Measurements from ENCODE around the gene DDHD1. TPM values are rescaled to one million over a fixed set of nuclear protein-coding genes. Genes with fewer than 3 reads are reported as not detected.
"Not testable (repeated sequence)": the region's sequence is repeated elsewhere in the genome, so short reads cannot be mapped to it uniquely, and the experiment has no call there.

DDHD1 gene
- total and polyA plus RNA-seq, 2 experiments from 2014 or later: 10.5 to 15.8 TPM

GRCh38 chr14:53106768-53107167 is 46.4 kb downstream of the DDHD1 start:
- Histone ChIP-seq H3F3A (ENCODE audit: insufficient read depth) (no peaks in the 10 kb centered on the region), H3K27ac (no peak overlapping the region), H3K36me3 (ENCODE audit: low read depth) (no peaks in the 10 kb centered on the region), H3K4me3 (no peak overlapping the region), H3K9me3 (ENCODE audit: low read depth) (no peaks in the 10 kb centered on the region), H3K27me3 (replicated peaks; ENCODE audit: insufficient read depth) (no peaks in the 10 kb centered on the region), H2AFZ (no peak overlapping the region), H3K9me2 (ENCODE audit: insufficient read depth) (no peaks in the 10 kb centered on the region), H3K4me2 (ENCODE audit: unreplicated experiment) (no peak overlapping the region), H3K79me2 (ENCODE audit: insufficient read depth) (peaks cover 55% of the 10 kb centered on the region), H3K9ac (no peak overlapping the region), H4K20me1 (ENCODE audit: insufficient read depth) (no peaks in the 10 kb centered on the region), H3K4me1 (ENCODE audit: insufficient read depth) (0 out of 2 replicates have a peak, but pooled peaks cover 6% of the 10 kb centered on the region)
- 92 to 96% methylated on average over 1 of the region's 1 CpG for WGBS, 2 experiments (ENCODE audit: low coverage in 1 of 2, low lambda C conversion rate in 2 of 2, missing lambda C conversion rate in 2 of 2)
- no peak for DNase-seq
- in situ Hi-C loops (cut with MboI): no loop called here
- TF ChIP-seq EZH2phosphoT487 (IDR thresholded peaks at IDR 0.05; ENCODE audit: insufficient read depth, low read depth) (no peak), EZH2 (IDR thresholded peaks at IDR 0.05; ENCODE audit: insufficient read depth, poor library complexity, severe bottlenecking) (no peak)

- H3K4me2 ChIP-seq (ENCODE audit: unreplicated experiment): no peak overlapping the region
- no peaks in the 10 kb centered on the region for H3K9me3 ChIP-seq (ENCODE audit: low read depth)
- H3K36me3 ChIP-seq (ENCODE audit: low read depth): no peaks in the 10 kb centered on the region
- no peaks in the 10 kb centered on the region for H3K9me2 ChIP-seq (ENCODE audit: insufficient read depth)
- no peak overlapping the region for H3K9ac ChIP-seq
- no peaks in the 10 kb centered on the region for H3F3A ChIP-seq (ENCODE audit: insufficient read depth)
- no peak for DNase-seq
- no peak overlapping the region for H3K27ac ChIP-seq
- TF ChIP-seq EZH2phosphoT487 (IDR thresholded peaks at IDR 0.05; ENCODE audit: insufficient read depth, low read depth) (no peak), EZH2 (IDR thresholded peaks at IDR 0.05; ENCODE audit: insufficient read depth, poor library complexity, severe bottlenecking) (no peak)
- H3K4me3 ChIP-seq: no peak overlapping the region
- peaks cover 30% of the 10 kb centered on the region for H3K79me2 ChIP-seq (ENCODE audit: insufficient read depth)
- in situ Hi-C loops (cut with MboI): no loop called here
- no peak overlapping the region for H2AFZ ChIP-seq
- no peaks in the 10 kb centered on the region for H3K27me3 ChIP-seq (replicated peaks; ENCODE audit: insufficient read depth)
- no peaks in the 10 kb centered on the region for H4K20me1 ChIP-seq (ENCODE audit: insufficient read depth)
- 0 out of 2 replicates have a peak, but pooled peaks cover 6% of the 10 kb centered on the region for H3K4me1 ChIP-seq (ENCODE audit: insufficient read depth)
- 98 to 100% methylated on average over 5 of the region's 5 CpGs for WGBS, 2 experiments (ENCODE audit: low coverage in 1 of 2, low lambda C conversion rate in 2 of 2, missing lambda C conversion rate in 2 of 2)
These were observed 49.3 kb downstream of the DDHD1 start for GRCh38 chr14:53103636-53104340.

- 0 out of 2 replicates have a peak, but pooled peaks cover 11% of the 10 kb centered on the region for H3K36me3 ChIP-seq (ENCODE audit: low read depth)
- no peak for TF ChIP-seq EZH2 (IDR thresholded peaks at IDR 0.05; ENCODE audit: insufficient read depth, poor library complexity, severe bottlenecking)
- no peak for TF ChIP-seq EZH2phosphoT487 (IDR thresholded peaks at IDR 0.05; ENCODE audit: insufficient read depth, low read depth)
- no peak overlapping the region for H3K4me3 ChIP-seq
- H3K27ac ChIP-seq: peak overlapping the region; percentile 65
- H2AFZ ChIP-seq: peak overlapping the region; percentile 67
- H3K9me3 ChIP-seq (ENCODE audit: low read depth): no peaks in the 10 kb centered on the region
- no peaks in the 10 kb centered on the region for H3F3A ChIP-seq (ENCODE audit: insufficient read depth)
- H3K4me1 ChIP-seq (ENCODE audit: insufficient read depth): peaks cover 13% of the 10 kb centered on the region
- in situ Hi-C loops (cut with MboI): no loop called here
- peak; percentile 80 for DNase-seq
- no peaks in the 10 kb centered on the region for H3K27me3 ChIP-seq (replicated peaks; ENCODE audit: insufficient read depth)
- H3K79me2 ChIP-seq (ENCODE audit: insufficient read depth): no peaks in the 10 kb centered on the region
- H3K4me2 ChIP-seq (ENCODE audit: unreplicated experiment): peak overlapping the region; percentile 43
- no peaks in the 10 kb centered on the region for H4K20me1 ChIP-seq (ENCODE audit: insufficient read depth)
- peak overlapping the region; percentile 37; the same call in 1 of the 2 replicates for H3K9ac ChIP-seq
- H3K9me2 ChIP-seq (ENCODE audit: insufficient read depth): no peaks in the 10 kb centered on the region
- WGBS, 2 experiments (ENCODE audit: low coverage in 1 of 2, low lambda C conversion rate in 2 of 2, missing lambda C conversion rate in 2 of 2): 97 to 98% methylated on average over 1 of the region's 1 CpG
These were observed 59.9 kb downstream of the DDHD1 start for GRCh38 chr14:53093206-53093605.

- Histone ChIP-seq H3K9me3 (ENCODE audit: low read depth) (no peaks in the 10 kb centered on the region), H3K36me3 (ENCODE audit: low read depth) (0 out of 2 replicates have a peak, but pooled peaks cover 11% of the 10 kb centered on the region), H3K4me2 (ENCODE audit: unreplicated experiment) (no peak overlapping the region), H3K79me2 (ENCODE audit: insufficient read depth) (no peaks in the 10 kb centered on the region), H3K27me3 (replicated peaks; ENCODE audit: insufficient read depth) (no peaks in the 10 kb centered on the region), H3F3A (ENCODE audit: insufficient read depth) (no peaks in the 10 kb centered on the region), H3K9ac (no peak overlapping the region), H3K9me2 (ENCODE audit: insufficient read depth) (no peaks in the 10 kb centered on the region), H2AFZ (no peak overlapping the region), H4K20me1 (ENCODE audit: insufficient read depth) (no peaks in the 10 kb centered on the region), H3K4me1 (ENCODE audit: insufficient read depth) (peaks cover 13% of the 10 kb centered on the region), H3K27ac (no peak overlapping the region), H3K4me3 (no peak overlapping the region)
- WGBS, 2 experiments (ENCODE audit: low coverage in 1 of 2, low lambda C conversion rate in 2 of 2, missing lambda C conversion rate in 2 of 2): 90 to 98% methylated on average over 2 of the region's 2 CpGs
- TF ChIP-seq EZH2phosphoT487 (IDR thresholded peaks at IDR 0.05; ENCODE audit: insufficient read depth, low read depth) (no peak), EZH2 (IDR thresholded peaks at IDR 0.05; ENCODE audit: insufficient read depth, poor library complexity, severe bottlenecking) (no peak)
- in situ Hi-C loops (cut with MboI): no loop called here
- DNase-seq: no peak
These were observed 62.3 kb downstream of the DDHD1 start for GRCh38 chr14:53090853-53091252.

GRCh38 chr14:53084954-53085353 is 68.2 kb downstream of the DDHD1 start:
- in situ Hi-C loops (cut with MboI); H2AFZ ChIP-seq; H3K9me2 ChIP-seq (ENCODE audit: insufficient read depth); H3K27ac ChIP-seq; H3K79me2 ChIP-seq (ENCODE audit: insufficient read depth); H4K20me1 ChIP-seq (ENCODE audit: insufficient read depth); DNase-seq; H3K36me3 ChIP-seq (ENCODE audit: low read depth); H3K4me1 ChIP-seq (ENCODE audit: insufficient read depth); H3K4me3 ChIP-seq; H3K9ac ChIP-seq; H3K27me3 ChIP-seq (replicated peaks; ENCODE audit: insufficient read depth); H3K4me2 ChIP-seq (ENCODE audit: unreplicated experiment); H3K9me3 ChIP-seq (ENCODE audit: low read depth); H3F3A ChIP-seq (ENCODE audit: insufficient read depth): not testable (repeated sequence)
- 95 to 98% methylated on average over 7 of the region's 7 CpGs for WGBS, 2 experiments (ENCODE audit: low coverage in 1 of 2, low lambda C conversion rate in 2 of 2, missing lambda C conversion rate in 2 of 2)

Measured in GM23248 (cell line).